Muscle layer of colon (tissue), 2 donors: ENCODE data around the gene ACP1.
"Not testable (repeated sequence)": the region's sequence is repeated elsewhere in the genome, so short reads cannot be mapped to it uniquely, and the experiment has no call there.

Experiments used
- H3K27ac ChIP-seq: one replicate; pipeline ENCODE4 v1.7.0; 2013; ENCODE audit warnings: low read depth, mild to moderate bottlenecking, low read length, moderate library complexity
- H3K27me3 ChIP-seq, 2 donors: one replicate each; pipeline ENCODE4 v1.7.0; 2013; ENCODE audit warnings: low read length in 2 of 2, mild to moderate bottlenecking in 2 of 2; ENCODE audit not compliant: insufficient read depth in 2 of 2, control insufficient read depth in 1 of 2
- H3K36me3 ChIP-seq: one replicate; pipeline ENCODE4 v1.7.0; 2013; ENCODE audit warnings: mild to moderate bottlenecking, low read length; ENCODE audit not compliant: insufficient read depth
- H3K4me1 ChIP-seq: one replicate; pipeline ENCODE4 v1.7.0; 2013; ENCODE audit warnings: mild to moderate bottlenecking, low read length; ENCODE audit not compliant: insufficient read depth
- H3K4me3 ChIP-seq, 2 donors: one replicate each; pipeline ENCODE4 v1.7.0; 2013; ENCODE audit warnings: low read length in 2 of 2, low read depth in 1 of 2, mild to moderate bottlenecking in 1 of 2, moderate library complexity in 1 of 2
- H3K9ac ChIP-seq: one replicate; pipeline ENCODE4 v1.7.0; 2013; ENCODE audit warnings: low read length
- H3K9me3 ChIP-seq: one replicate; pipeline ENCODE4 v1.7.0; 2013; ENCODE audit warnings: mild to moderate bottlenecking, low read length
- donor health status: abdominal sarcoma.
- donor health status: Adenocarcinoma of cecum.

The ACP1 gene

DNA sequence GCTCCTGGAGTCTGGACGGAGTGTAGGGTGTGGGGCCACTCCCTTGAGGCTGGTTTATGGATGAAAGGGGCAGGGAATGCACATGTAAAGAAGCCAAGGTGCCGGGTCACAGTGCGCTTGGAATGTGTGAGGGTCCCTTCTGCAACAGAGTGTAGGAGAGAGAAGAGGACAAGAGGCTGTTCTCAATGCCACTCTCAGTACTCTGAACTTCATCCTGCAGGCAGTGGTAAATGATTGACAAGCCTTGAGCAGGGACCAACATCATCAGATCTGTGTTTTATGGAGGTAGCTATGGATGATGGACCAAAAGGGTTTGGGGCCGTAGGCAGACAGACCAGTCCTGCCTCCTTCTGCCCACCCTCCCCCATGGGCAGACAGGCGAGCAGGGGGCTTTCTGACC is 30.3 kb downstream of the ACP1 start:
- Histone ChIP-seq H3K9ac (no peak overlapping the region), H3K36me3 (no peaks in the 10 kb centered on the region), H3K4me3 (no peak overlapping the region), H3K4me1 (no peaks in the 10 kb centered on the region), H3K27ac (no peak overlapping the region), H3K9me3 (no peaks in the 10 kb centered on the region), H3K27me3 (peaks cover 0 to 4% of the 10 kb centered on the region in 2 donors)

DNA sequence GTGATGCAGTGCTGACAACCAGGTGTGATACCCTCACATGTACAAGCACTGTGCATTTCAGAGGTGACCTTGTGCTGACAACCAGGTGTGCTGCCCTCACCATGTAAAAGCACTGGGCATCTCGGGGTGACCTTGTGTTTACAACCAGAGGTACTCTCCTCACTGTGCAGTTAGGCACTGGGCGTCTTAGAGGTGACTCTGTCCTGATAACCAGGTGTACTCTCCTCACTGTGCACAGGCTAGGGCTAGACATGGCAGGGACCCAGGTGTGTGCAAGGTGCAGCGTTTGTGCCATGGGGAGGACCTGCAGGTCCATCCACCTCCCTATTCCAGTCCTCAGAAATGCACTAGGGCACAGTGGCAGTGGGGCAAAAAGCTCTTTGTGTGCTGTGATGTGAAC is 31.6 kb downstream of the ACP1 start:
- no peak overlapping the region for H3K4me3 ChIP-seq
- H3K27ac ChIP-seq = no peak overlapping the region
- H3K36me3 ChIP-seq = no peaks in the 10 kb centered on the region
- H3K27me3 ChIP-seq = no peaks in the 10 kb centered on the region
- H3K4me1 ChIP-seq = no peaks in the 10 kb centered on the region
- H3K9ac ChIP-seq = no peak overlapping the region
- H3K9me3 ChIP-seq = no peaks in the 10 kb centered on the region

DNA sequence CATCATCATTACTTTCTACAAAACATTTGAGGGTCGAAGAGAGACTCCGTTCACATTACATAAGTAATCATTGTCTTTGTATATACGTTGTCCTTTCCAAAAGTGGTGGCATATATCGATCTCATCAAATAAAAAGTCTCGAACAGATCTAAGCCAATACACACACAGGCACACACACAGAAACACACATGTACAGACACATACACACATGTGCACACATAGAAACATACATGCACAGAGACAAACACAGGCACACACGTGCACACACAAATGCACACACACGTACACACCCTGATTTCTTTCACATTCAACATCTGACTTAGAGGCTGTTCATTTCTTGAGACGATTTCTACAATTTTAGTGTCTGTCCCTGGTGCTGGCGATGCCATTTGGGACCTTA is 40.6 kb downstream of the ACP1 start:
- Histone ChIP-seq H3K9me3 (no peaks in the 10 kb centered on the region), H3K9ac (no peak overlapping the region), H3K4me3 (no peak overlapping the region), H3K27ac (no peak overlapping the region), H3K36me3 (no peaks in the 10 kb centered on the region), H3K27me3 (no peaks in the 10 kb centered on the region), H3K4me1 (no peaks in the 10 kb centered on the region)

DNA sequence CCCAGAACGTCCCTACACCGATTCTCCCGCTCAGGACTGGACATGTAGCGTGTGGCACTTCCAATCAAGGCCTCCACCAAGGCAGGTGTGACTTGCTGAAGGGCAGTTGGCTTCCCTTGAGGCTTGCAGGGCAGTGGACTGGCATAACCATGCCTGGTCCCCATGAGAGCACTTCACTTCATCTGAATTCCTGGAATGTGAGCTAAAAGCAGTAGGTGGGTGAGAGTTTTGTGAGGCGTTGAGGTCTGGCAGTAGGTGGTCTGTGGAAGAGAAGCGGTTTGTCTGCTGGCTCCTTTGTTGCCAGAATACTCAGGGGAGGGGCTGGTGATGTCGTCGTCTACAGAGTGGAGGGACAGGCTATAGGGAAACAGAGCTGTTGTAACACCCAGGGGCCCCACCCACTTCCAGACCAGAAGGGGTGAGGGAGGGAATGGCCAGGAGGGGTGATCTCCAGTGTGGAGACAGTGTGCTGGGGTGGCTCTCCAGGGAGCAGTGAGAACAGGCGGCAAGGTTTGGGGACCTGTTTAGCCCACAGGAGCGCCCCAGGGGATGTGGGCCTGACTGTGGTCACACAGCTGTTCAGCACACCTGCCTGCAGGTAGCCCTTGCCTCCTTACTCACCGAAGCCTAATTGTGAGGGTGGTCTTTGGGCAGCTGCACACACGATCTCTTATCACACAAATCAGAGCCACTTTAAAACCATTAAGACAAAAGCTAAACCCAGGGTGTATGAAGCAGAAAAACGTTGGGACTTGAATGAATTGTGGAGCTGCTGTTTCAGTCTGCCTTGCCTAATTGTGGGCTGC is 44.6 kb downstream of the ACP1 start:
- Histone ChIP-seq H3K4me1 (no peaks in the 10 kb centered on the region), H3K27me3 (no peaks in the 10 kb centered on the region), H3K9me3 (no peaks in the 10 kb centered on the region), H3K4me3 (no peak overlapping the region), H3K9ac (no peak overlapping the region), H3K36me3 (no peaks in the 10 kb centered on the region), H3K27ac (no peak overlapping the region)

DNA sequence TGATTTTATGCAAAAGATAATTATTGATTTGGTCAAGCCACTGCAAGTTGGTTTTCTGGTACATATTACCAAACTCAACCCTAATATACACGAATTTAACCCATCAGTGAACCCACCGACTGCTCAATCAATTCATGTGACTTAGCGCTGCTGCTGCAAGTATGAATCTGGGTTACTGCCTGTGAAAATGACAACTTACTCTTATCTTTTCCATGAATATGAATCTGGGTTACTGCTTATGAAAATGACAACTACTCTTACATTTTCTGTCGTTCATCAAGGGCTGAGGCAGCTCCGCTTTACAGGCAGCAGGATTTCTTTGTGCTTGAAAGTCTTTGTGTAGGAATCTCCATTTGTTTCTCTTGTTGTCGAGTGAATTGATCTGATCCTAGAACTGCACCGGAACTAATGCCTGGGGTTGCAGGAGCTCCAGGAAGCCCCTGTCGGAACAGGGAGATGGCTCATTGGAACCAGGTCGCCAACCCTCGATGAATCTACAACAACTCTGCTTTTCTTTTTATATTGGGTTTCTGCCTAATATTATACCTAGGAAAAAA is 45.3 kb downstream of the ACP1 start:
- Histone ChIP-seq H3K4me3 (no peak overlapping the region), H3K4me1 (no peaks in the 10 kb centered on the region), H3K9me3 (no peaks in the 10 kb centered on the region), H3K27me3 (no peaks in the 10 kb centered on the region), H3K36me3 (no peaks in the 10 kb centered on the region), H3K9ac (no peak overlapping the region), H3K27ac (no peak overlapping the region)

DNA sequence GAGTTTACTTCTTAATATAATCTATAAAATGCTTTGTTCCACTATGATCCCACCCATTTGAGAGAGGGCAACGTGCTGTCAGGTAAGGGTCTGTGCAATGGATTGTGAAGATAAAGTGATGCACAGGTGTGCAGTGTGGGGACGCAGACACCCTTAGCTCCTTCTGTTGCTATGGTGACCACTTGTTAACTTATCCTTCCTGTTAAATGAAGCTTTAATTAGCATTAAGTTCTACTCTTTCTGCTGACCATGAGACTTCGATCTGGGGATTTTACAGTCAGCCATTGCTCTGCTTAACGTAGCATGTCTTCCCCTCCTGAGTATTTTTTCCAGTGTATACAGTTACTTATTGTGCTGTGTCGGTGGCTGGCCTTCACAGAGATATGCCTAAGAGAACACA is 46.2 kb downstream of the ACP1 start:
- H3K9me3 ChIP-seq = no peaks in the 10 kb centered on the region
- H3K36me3 ChIP-seq = no peaks in the 10 kb centered on the region
- no peaks in the 10 kb centered on the region for H3K4me1 ChIP-seq
- H3K27ac ChIP-seq = no peak overlapping the region
- no peak overlapping the region for H3K4me3 ChIP-seq
- H3K9ac ChIP-seq = no peak overlapping the region
- H3K27me3 ChIP-seq = no peaks in the 10 kb centered on the region

DNA sequence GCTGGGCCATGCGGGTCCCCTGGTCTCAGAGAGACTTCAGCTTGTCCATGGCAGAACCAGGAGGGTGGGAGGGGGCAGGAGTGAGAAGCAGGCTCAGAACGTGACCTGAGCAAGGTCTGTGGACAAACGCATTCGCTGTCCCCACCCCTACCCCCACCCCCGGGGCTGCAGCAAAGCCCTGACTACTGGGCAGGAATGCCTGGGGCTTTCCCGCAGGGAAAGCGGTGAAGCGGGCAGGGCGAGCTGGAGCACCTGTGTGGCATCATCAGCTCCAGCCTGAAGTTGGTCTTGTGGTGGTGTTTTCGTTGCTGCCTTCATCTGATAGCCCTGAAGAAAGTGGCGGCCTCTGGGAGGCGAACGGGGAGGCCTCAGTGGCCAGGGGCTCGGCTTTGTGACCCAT is 49.2 kb downstream of the ACP1 start:
- no peaks in the 10 kb centered on the region for H3K4me1 ChIP-seq
- H3K9ac ChIP-seq = no peak overlapping the region
- H3K4me3 ChIP-seq = no peak overlapping the region
- no peak overlapping the region for H3K27ac ChIP-seq
- H3K36me3 ChIP-seq = no peaks in the 10 kb centered on the region
- no peaks in the 10 kb centered on the region for H3K27me3 ChIP-seq
- no peaks in the 10 kb centered on the region for H3K9me3 ChIP-seq

DNA sequence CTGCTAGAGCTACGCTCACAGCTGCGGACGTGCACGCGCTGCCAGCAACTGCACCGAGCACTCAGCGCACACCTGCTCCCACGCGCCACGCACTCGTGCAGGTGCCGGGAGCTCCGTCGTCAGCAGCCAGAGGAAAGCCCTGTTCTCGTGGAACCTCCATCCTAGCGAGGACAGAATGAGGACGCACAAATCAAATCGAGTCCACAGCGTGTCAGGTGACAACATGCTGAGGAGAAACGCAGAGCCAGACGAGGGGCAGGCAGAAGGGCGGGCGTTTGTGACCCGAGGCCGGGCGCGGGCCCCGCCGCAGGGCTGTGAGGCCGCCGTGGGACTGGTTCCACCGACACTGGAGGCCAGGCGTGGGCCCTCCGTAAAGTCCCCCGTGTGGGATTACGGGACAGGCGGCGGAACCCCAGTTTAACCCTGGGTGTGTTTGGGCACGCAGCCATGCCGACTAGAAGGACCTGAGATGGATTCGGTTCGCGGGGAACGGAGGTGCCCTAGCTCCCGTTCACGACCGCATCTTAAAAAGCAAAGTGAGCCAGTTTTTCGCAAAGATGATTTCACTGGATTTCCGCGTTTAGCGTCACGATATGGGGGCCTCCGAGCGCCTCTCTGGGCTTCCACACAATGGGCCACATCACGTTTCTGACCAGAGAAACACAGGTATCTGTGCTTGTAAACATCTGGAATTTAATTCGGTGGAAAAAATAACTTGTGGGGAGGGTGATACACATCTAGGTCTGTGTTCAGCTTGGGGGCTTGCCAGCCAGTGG is 50.0 kb downstream of the ACP1 start:
- no peaks in the 10 kb centered on the region for H3K36me3 ChIP-seq
- no peak overlapping the region for H3K9ac ChIP-seq
- H3K27ac ChIP-seq = no peak overlapping the region
- H3K27me3 ChIP-seq = no peaks in the 10 kb centered on the region
- no peaks in the 10 kb centered on the region for H3K9me3 ChIP-seq
- H3K4me3 ChIP-seq = no peak overlapping the region
- H3K4me1 ChIP-seq = no peaks in the 10 kb centered on the region

DNA sequence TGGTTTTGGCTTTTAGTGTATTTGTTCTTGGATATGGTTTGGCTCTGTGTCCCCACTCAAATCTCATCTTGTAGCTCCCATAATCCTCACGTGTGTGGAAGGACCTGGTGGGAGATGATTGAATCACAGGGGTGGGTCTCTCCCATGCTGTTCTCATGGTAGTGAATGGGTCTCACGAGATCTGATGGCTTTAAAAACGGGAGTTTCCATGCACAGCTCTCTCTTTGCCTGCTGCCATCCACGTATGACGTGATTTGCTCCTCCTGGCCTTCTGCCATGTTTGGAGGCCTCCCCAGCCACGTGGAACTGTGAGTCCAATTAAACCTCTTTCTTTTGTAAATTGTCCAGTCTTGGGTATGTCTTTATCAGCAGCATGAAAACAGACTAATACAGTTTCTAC is 51.2 kb downstream of the ACP1 start:
- H3K9me3 ChIP-seq, H3K36me3 ChIP-seq, H3K27ac ChIP-seq, H3K9ac ChIP-seq, H3K4me1 ChIP-seq, H3K27me3 ChIP-seq, H3K4me3 ChIP-seq: not testable (repeated sequence)

DNA sequence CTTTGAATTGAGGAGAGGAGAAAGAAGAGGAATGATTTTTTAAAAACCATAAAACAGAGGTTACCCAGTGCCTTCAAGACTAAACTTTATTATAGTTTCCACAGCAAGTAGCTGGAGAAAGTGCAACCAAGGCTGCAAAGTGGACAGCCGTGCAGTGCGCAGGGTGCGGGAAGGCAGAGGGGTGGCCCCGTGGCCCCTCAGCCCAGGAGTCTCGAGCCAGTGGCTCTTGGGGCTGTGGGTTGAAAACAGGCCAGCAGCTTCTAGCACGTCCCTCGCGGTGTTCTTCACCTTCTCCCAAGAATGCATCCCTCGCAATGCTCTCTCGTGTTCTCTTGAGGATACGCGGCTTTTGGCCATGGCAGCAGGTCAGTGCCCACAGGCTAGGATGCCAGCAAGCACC is 51.6 kb downstream of the ACP1 start:
- Histone ChIP-seq H3K4me3 (no peak overlapping the region), H3K36me3 (no peaks in the 10 kb centered on the region), H3K9ac (no peak overlapping the region), H3K27me3 (no peaks in the 10 kb centered on the region), H3K27ac (no peak overlapping the region), H3K9me3 (no peaks in the 10 kb centered on the region), H3K4me1 (no peaks in the 10 kb centered on the region)

DNA sequence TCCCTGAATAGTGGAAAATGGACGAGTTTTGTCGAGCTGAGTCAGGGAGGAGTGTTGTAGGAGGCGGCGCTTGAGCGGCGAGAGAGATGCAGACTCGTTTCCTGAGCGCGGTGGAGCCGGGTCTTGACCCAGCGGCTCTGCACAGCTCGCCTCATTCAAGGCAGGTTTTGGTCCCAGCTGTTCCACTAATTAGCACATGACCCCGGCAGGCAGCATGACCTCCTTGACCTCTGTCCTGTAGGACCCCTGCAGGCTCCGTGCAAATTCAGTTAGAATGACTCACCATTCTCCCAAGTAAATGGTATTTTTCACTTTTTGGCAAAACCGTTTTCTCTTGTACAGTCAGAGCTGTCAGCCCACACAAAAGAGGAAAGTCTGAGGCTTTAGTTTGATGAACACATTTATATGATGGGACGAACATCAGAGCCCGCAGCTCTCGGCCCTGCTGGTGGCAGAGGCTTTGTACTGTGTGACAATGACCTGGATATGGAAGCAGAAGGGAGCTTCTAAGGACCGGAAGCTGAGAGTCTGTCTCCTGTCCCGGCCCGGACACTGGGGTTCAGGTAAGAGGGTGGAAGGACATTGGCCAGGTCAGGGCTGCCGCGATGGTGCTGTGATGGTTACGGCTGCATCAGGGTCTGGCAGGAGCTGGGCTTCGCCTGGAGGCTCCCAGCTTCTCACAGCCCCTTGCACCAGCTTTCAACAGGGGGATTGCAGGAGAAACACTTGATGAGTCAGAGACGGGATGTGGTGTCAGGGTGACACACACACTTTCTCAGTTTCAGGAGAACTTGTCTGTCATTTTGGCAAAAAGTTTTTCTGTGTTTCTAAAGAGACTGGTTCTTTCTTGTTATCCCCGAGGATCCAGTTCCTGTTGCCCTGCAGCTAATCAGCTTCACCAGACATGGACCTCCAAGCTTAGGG is 53.0 kb downstream of the ACP1 start:
- H3K4me1 ChIP-seq = no peaks in the 10 kb centered on the region

More for the DNA sequence above, 53.0 kb downstream of the ACP1 start:
- H3K9me3 ChIP-seq = no peaks in the 10 kb centered on the region
- no peak overlapping the region for H3K4me3 ChIP-seq
- H3K27me3 ChIP-seq = no peaks in the 10 kb centered on the region
- H3K27ac ChIP-seq = no peak overlapping the region
- no peak overlapping the region for H3K9ac ChIP-seq
- no peaks in the 10 kb centered on the region for H3K36me3 ChIP-seq
